GM12801 (cell line): Measurements from ENCODE around the gene FBXW8.

Experiments
- CTCF ChIP-seq: IDR thresholded peaks from one replicate; pipeline ENCODE4 v1.5.1; 2011; ENCODE audit warnings: control low read depth; ENCODE audit not compliant: insufficient read length; ENCODE audit errors: extremely low read depth

FBXW8 gene

GRCh38 chr12:117036547-117036946 lies 125.8 kb downstream of the FBXW8 start:
- no peak for TF ChIP-seq CTCF

GRCh38 chr12:117037289-117038022 lies 126.7 kb downstream of the FBXW8 start:
- no peak for TF ChIP-seq CTCF

- no peak for TF ChIP-seq CTCF
These were observed 127.4 kb downstream of the FBXW8 start for GRCh38 chr12:117038023-117038680.

- TF ChIP-seq CTCF, result no peak
These were observed 128.2 kb downstream of the FBXW8 start for GRCh38 chr12:117038919-117039318.

GRCh38 chr12:117039891-117040309 lies 129.2 kb downstream of the FBXW8 start:
- TF ChIP-seq CTCF, result no peak

GRCh38 chr12:117040496-117040895 lies 129.7 kb downstream of the FBXW8 start:
- no peak for TF ChIP-seq CTCF

GRCh38 chr12:117041798-117042170 lies 131.0 kb downstream of the FBXW8 start:
- no peak for TF ChIP-seq CTCF
